ENCODE measurements around the gene AQP5. TPM values are rescaled to one million over a fixed set of nuclear protein-coding genes. Genes with fewer than 3 reads are reported as not detected.

The AQP5 gene
- total RNA-seq, 1 experiment from 2014 or later, result not detected

Other genes with a start within 250 kb of the AQP5 start
- gene TMBIM6, start 220.3 kb upstream of the AQP5 start, total RNA-seq (2014; rRNA removed; shearing (Covaris generic)), result 653 and 692 TPM in 2 replicates
- gene NCKAP5L, start 133.5 kb upstream of the AQP5 start, total RNA-seq (2014; rRNA removed; shearing (Covaris generic)), result 5.0 and 5.7 TPM in 2 replicates
- 2.9 and 5.6 TPM in 2 replicates for gene BCDIN3D, start 118.8 kb upstream of the AQP5 start, total RNA-seq (2014; rRNA removed; shearing (Covaris generic))
- gene FAIM2, start 58.0 kb upstream of the AQP5 start, total RNA-seq (2014; rRNA removed; shearing (Covaris generic)), result 0.98 and 1.2 TPM in 2 replicates
- not detected in 2 replicates for gene AQP2, start 11.1 kb upstream of the AQP5 start, total RNA-seq (2014; rRNA removed; shearing (Covaris generic))
- 0.10 TPM in 1 of 2 replicates, not detected in the other for gene AQP6, start 11.1 kb downstream of the AQP5 start, total RNA-seq (2014; rRNA removed; shearing (Covaris generic))
- gene RACGAP1, start 63.6 kb downstream of the AQP5 start, total RNA-seq (2014; rRNA removed; shearing (Covaris generic)), result 158 and 173 TPM in 2 replicates
- gene ASIC1, start 95.7 kb downstream of the AQP5 start, total RNA-seq (2014; rRNA removed; shearing (Covaris generic)), result 0.24 and 0.39 TPM in 2 replicates
- gene SMARCD1, start 123.5 kb downstream of the AQP5 start, total RNA-seq (2014; rRNA removed; shearing (Covaris generic)), result 35.9 and 41.8 TPM in 2 replicates
- gene GPD1, start 142.1 kb downstream of the AQP5 start, total RNA-seq (2014; rRNA removed; shearing (Covaris generic)), result 0.39 TPM in 1 of 2 replicates, not detected in the other
- gene COX14, start 150.4 kb downstream of the AQP5 start, total RNA-seq (2014; rRNA removed; shearing (Covaris generic)), result 87.1 and 93.9 TPM in 2 replicates
- 10.2 and 10.9 TPM in 2 replicates for gene CERS5, start 205.5 kb downstream of the AQP5 start, total RNA-seq (2014; rRNA removed; shearing (Covaris generic))